Measurements from ENCODE around the gene ETFB.
"Not testable (repeated sequence)": the region's sequence is repeated elsewhere in the genome, so short reads cannot be mapped to it uniquely, and the experiment has no call there.

The ETFB gene

GRCh38 chr19:51365965-51366388, at the start of gene ETFB:
Gene ETFB, minus strand, starts transcription at chr19:51366388. Its CDS starts 62 bp downstream, at chr19:51366326.
- DNase-seq, result no peak

- DNase-seq, result no peak
Observed at GRCh38 chr19:51415187-51415586, 49.0 kb upstream of the ETFB start.

- no peak for DNase-seq
Observed at GRCh38 chr19:51410950-51411748, 45.0 kb upstream of the ETFB start.

- DNase-seq, result no peak
Observed at GRCh38 chr19:51407511-51408131, 41.4 kb upstream of the ETFB start.

GRCh38 chr19:51402117-51402516, 35.9 kb upstream of the ETFB start:
- no peak for DNase-seq

GRCh38 chr19:51399936-51400335, 33.7 kb upstream of the ETFB start:
- not testable (repeated sequence) for DNase-seq

- no peak for DNase-seq
Observed at GRCh38 chr19:51399231-51399630, 33.0 kb upstream of the ETFB start.

GRCh38 chr19:51398096-51398704, 32.0 kb upstream of the ETFB start:
- DNase-seq, result no peak

GRCh38 chr19:51397453-51397852, 31.3 kb upstream of the ETFB start:
- not testable (repeated sequence) for DNase-seq

GRCh38 chr19:51396175-51396574, 30.0 kb upstream of the ETFB start:
- DNase-seq, result no peak

GRCh38 chr19:51394050-51394836, 28.1 kb upstream of the ETFB start:
- DNase-seq, result no peak

- no peak for DNase-seq
Observed at GRCh38 chr19:51392701-51393100, 26.5 kb upstream of the ETFB start.

GRCh38 chr19:51391073-51391611, 25.0 kb upstream of the ETFB start:
- no peak for DNase-seq

- no peak for DNase-seq
Observed at GRCh38 chr19:51389143-51389542, 23.0 kb upstream of the ETFB start.

GRCh38 chr19:51387924-51388389, 21.8 kb upstream of the ETFB start, which contains the start of gene LIM2:
Gene LIM2, minus strand, starts transcription at chr19:51387974. Its CDS starts 531 bp downstream, at chr19:51387443.
- DNase-seq, result no peak

GRCh38 chr19:51386882-51387520, 20.8 kb upstream of the ETFB start:
- no peak for DNase-seq

GRCh38 chr19:51382004-51382403, 15.8 kb upstream of the ETFB start:
- no peak for DNase-seq

GRCh38 chr19:51380379-51380778, 14.2 kb upstream of the ETFB start:
- no peak for DNase-seq

- DNase-seq, result no peak
Observed at GRCh38 chr19:51377422-51377821, 11.2 kb upstream of the ETFB start.

GRCh38 chr19:51375504-51376221, 9.5 kb upstream of the ETFB start:
- DNase-seq, result no peak

Measured in NCI-H1105 (cell line).